ENCODE measurements around the gene HSP90AA1.
A peak's percentile ranks its signal among the peaks of the same experiment; 100 is the strongest.
"Not testable (repeated sequence)": the region's sequence is repeated elsewhere in the genome, so short reads cannot be mapped to it uniquely, and the experiment has no call there.

HSP90AA1 gene

DNA sequence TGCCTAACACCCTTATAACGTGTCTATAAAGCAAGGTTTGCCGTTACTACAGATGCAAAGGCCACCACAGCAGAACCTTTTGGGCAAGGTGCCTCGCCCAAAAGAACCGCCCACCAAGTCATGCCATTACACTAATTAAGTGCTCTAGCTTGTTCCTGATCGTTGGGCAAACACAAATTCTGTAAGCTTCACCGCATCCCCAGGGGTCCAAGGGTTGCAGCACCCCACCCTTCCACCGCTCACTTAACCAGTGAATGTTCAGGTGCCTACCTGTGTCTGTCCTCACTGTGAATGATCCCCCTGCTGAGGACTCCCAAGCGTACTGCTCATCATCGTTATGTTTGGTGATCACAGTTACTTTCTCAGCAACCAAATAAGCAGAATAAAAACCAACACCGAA, 1.4 kb downstream of the HSP90AA1 start:
- H3K27me3 ChIP-seq, result no peaks in the 10 kb centered on the region
- H3K9ac ChIP-seq, result peak overlapping the region; percentile 99
- peaks cover 57% of the 10 kb centered on the region for H3K36me3 ChIP-seq
- H3K4me3 ChIP-seq, result peak overlapping the region; percentile 91
- H3K9me3 ChIP-seq, result no peaks in the 10 kb centered on the region
- peaks cover 62% of the 10 kb centered on the region for H4K20me1 ChIP-seq
- peaks cover 74% of the 10 kb centered on the region for H3K4me1 ChIP-seq
- peak overlapping the region; percentile 89 for H3K4me2 ChIP-seq
- peak overlapping the region; percentile 99 for H3K27ac ChIP-seq
- no peak for TF ChIP-seq Cebpa-rat (IDR thresholded peaks at IDR 0.05)

DNA sequence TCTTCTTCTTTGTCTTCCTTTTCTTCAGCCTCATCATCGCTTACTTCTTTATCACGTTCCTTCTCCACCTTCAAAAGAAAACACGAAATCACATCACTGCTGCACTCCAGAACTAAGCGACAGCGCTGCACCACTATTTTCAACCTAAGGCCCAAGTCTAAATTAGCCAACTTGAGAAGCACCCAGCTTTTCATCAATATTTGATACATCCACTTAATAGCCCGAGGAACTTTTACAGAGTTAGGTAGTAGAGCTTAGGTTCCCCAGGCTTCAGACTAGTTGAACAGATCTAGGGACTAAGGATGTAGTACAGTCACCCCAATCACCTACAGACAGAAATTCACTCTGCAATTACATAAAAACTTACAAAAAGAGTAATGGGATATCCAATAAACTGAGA, 1.9 kb downstream of the HSP90AA1 start:
- Histone ChIP-seq H3K27me3 (no peaks in the 10 kb centered on the region), H3K27ac (no peak overlapping the region), H3K9ac (peak overlapping the region; percentile 99), H3K4me1 (peaks cover 68% of the 10 kb centered on the region), H3K9me3 (no peaks in the 10 kb centered on the region), H4K20me1 (peaks cover 68% of the 10 kb centered on the region), H3K4me3 (peak overlapping the region; percentile 91), H3K36me3 (peaks cover 62% of the 10 kb centered on the region), H3K4me2 (peak overlapping the region; percentile 89)
- no peak for TF ChIP-seq Cebpa-rat (IDR thresholded peaks at IDR 0.05)

DNA sequence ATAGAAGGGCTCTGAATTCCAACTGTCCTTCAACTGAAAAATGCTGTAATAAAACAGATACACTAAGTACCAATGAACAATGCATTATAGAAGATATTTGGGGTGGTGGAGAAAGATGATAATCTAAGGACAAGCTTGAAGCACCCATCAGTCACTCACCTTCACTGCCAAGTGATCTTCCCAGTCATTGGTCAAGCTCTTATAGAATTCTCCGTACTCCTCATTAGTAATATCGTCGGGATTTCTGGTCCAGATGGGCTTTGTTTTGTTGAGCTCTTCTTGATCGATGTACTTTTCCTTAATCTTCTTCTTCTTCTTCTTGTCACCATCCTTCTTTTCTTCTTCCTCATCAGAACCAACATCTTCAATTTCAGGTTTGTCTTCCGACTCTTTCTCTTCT, 2.3 kb downstream of the HSP90AA1 start:
- not testable (repeated sequence) for H3K27me3 ChIP-seq, H3K9me3 ChIP-seq, H3K27ac ChIP-seq
- H3K4me2 ChIP-seq, result peak overlapping the region; percentile 89
- peak overlapping the region; percentile 99 for H3K9ac ChIP-seq
- H4K20me1 ChIP-seq, result peaks cover 72% of the 10 kb centered on the region
- peaks cover 64% of the 10 kb centered on the region for H3K4me1 ChIP-seq
- peaks cover 66% of the 10 kb centered on the region for H3K36me3 ChIP-seq
- peak overlapping the region; percentile 91 for H3K4me3 ChIP-seq

DNA sequence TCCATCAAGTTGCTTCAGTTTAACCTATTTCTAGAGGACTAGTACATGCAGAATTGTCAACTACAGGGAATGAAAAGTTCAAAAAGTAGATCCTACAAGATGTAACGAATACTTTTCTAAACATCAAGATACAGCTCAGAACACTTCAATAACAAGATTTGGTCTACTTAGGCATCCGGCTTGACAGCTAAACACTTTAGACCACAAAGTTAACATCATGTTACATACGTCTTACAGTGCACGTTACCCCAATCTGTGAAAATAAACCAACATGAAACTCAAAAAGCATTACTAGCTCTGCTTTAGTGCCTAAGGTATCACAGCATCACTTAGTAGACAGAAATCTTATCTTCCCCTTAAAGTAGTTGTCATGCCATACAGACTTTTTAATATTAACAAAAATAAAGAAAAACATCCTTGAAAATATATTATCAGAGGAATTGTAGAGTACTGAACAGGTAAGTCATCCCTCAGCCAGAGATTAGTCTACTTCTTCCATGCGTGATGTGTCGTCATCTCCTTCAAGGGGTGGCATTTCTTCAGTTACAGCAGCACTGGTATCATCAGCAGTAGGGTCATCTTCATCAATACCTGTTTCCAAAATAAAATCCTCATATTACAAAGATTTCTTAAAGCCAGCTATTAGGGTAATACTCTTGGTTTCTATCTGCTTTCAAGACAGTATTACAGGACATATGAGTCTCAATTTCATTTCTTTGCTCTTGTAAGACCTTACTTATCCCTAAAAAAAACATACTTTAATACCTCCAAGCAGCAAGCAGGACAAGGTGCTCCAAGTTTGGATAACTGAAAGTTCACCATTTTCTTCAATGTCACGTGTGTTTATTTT, 5.4 kb downstream of the HSP90AA1 start:
- no peak for TF ChIP-seq Cebpa-rat (IDR thresholded peaks at IDR 0.05)
- H3K4me1 ChIP-seq, result peaks cover 45% of the 10 kb centered on the region
- no peak overlapping the region for H3K27ac ChIP-seq
- no peak overlapping the region for H3K9ac ChIP-seq
- H4K20me1 ChIP-seq, result peaks cover 85% of the 10 kb centered on the region
- H3K27me3 ChIP-seq, result no peaks in the 10 kb centered on the region
- H3K4me3 ChIP-seq, result no peak overlapping the region
- no peaks in the 10 kb centered on the region for H3K9me3 ChIP-seq
- H3K4me2 ChIP-seq, result peak overlapping the region; percentile 89; the same call in 1 of the 2 replicates
- peaks cover 94% of the 10 kb centered on the region for H3K36me3 ChIP-seq

DNA sequence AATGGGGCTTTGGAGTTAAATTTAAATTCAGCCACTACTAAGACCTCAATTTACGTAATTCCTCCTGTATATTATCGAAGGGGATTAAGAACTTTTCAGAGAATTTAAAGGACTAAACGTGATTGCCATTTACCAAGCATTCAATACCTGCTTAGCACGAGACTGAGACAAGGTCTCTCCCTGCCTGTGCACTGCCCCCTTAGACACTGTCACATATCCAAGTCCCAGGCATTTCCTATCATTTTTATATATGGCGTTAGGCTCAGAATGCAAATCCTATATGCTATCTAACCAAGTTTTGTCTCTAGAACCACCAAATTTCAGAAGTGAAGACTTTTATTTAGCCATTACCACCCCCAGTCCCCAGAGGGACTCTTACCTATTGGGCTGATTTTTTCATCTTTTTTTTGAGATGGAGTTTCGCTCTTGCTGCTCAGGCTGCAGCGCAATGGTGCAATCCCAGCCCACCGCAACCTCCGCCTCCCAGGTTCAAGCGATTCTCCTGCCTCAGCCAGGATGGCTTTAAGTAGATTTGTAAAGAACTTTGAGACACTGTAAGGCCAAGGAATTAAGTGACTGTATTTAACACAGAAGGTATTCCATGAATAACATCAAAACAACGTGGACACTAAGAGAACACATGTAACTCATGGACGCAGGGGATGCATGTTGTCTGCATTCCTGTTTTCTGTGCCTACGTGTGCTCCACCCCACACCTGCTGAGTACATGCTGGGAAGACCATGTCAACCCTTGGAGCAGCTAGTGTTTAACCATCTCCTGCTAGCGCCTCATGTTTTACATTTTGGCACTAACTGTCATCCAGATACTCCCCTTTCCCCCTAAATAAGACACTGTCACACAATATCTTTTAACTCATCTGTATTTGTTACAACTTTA, 6.4 kb downstream of the HSP90AA1 start:
- Histone ChIP-seq H3K27me3 (no peaks in the 10 kb centered on the region), H3K9ac (no peak overlapping the region), H3K4me1 (peaks cover 42% of the 10 kb centered on the region), H3K36me3 (peaks cover 93% of the 10 kb centered on the region), H3K4me3 (no peak overlapping the region), H3K27ac (no peak overlapping the region), H3K9me3 (no peaks in the 10 kb centered on the region), H4K20me1 (peaks cover 74% of the 10 kb centered on the region), H3K4me2 (no peak overlapping the region)
- TF ChIP-seq Cebpa-rat (IDR thresholded peaks at IDR 0.05), result no peak

DNA sequence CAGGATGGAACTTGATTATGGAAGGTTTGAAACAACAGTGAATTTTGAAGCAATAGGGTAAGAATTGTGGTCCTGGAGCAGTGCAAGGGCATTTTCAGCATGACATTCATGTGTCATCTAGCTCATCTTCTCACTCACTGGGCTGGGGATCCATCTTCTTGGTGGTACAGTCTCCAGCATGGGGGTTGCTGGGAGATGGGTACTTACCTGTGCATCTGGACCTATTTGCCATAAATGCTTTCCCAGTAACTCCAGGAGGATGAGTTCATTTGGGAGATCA, 7.2 kb downstream of the HSP90AA1 start:
- peaks cover 66% of the 10 kb centered on the region for H4K20me1 ChIP-seq
- peaks cover 91% of the 10 kb centered on the region for H3K36me3 ChIP-seq

DNA sequence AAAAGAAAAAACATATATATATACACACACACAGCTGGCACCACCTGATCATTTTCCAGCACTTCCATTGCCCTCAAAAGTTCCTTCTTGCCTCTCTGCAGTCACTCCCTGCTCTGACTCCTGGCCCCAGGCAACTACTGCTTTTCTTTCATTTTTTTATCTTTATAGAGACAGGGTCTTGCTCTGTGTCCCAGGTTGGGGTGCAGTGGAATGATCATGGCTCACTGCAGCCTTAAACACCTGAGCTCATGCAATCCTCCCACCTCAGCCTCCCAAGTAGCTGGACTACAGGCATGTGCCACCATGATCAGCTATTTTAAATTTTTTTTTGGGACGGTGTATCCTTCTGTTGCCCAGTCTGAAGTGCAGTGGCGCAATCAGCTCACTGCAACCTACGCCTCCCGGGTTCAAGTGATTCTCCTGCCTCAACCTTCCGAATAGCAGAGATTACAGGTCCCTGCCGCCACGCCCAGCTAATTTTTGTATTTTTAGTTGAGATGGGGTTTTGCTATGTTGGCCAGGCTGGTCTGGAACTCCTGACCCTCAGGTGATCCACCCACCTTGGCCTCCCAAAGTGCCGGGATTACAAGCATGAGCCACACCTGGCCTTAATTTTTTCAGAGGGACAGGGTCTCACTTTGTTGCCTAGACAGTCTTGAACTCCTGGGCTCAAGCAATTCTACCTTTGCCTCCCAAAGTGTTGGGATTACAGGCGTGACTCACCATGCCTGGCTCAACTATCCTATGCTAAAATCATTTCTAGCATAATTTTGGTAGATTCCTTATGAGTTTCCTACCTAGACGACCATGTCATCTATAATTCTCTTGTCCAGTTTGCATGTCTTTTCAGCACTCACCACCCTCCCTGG, 7.8 kb downstream of the HSP90AA1 start:
- H3K4me1 ChIP-seq, result peaks cover 28% of the 10 kb centered on the region
- no peaks in the 10 kb centered on the region for H3K9me3 ChIP-seq
- no peak overlapping the region for H3K9ac ChIP-seq
- peaks cover 91% of the 10 kb centered on the region for H3K36me3 ChIP-seq
- no peak overlapping the region for H3K4me3 ChIP-seq
- TF ChIP-seq Cebpa-rat (IDR thresholded peaks at IDR 0.05), result no peak
- H4K20me1 ChIP-seq, result peaks cover 61% of the 10 kb centered on the region
- H3K27me3 ChIP-seq, result no peaks in the 10 kb centered on the region
- H3K4me2 ChIP-seq, result no peak overlapping the region
- no peak overlapping the region for H3K27ac ChIP-seq

More for the DNA sequence above, 7.2 kb downstream of the HSP90AA1 start:
- Histone ChIP-seq H3K9me3 (no peaks in the 10 kb centered on the region), H3K27ac (no peak overlapping the region), H3K27me3 (no peaks in the 10 kb centered on the region), H3K4me3 (no peak overlapping the region), H3K4me1 (peaks cover 34% of the 10 kb centered on the region), H3K4me2 (no peak overlapping the region), H3K9ac (no peak overlapping the region)
- no peak for TF ChIP-seq Cebpa-rat (IDR thresholded peaks at IDR 0.05)

DNA sequence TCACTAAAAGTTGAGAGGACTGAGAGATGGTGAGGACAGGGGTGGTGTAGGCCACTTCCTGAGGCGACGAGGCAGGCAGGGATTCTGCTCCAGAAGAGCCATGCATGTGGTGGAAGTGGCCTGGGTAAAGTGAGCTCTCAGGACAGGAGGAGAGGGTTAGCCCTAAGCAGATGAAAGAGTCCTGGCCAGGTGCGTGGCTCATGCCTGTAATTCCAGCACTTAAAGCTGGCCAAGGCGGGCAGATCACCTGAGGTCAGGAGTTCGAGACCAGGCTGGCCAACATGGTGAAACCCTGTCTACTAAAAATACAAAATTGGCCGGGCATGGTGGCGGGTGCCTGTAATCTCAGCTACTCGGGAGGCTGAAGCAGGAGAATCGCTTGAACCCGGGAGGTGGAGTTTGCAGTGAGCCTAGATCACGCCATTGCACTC, 8.5 kb downstream of the HSP90AA1 start:
- H3K4me3 ChIP-seq, H3K4me2 ChIP-seq, H3K27me3 ChIP-seq, H3K27ac ChIP-seq, H3K9me3 ChIP-seq, H3K9ac ChIP-seq: not testable (repeated sequence)
- Histone ChIP-seq H3K4me1 (peaks cover 21% of the 10 kb centered on the region), H4K20me1 (peaks cover 54% of the 10 kb centered on the region), H3K36me3 (peaks cover 86% of the 10 kb centered on the region)

DNA sequence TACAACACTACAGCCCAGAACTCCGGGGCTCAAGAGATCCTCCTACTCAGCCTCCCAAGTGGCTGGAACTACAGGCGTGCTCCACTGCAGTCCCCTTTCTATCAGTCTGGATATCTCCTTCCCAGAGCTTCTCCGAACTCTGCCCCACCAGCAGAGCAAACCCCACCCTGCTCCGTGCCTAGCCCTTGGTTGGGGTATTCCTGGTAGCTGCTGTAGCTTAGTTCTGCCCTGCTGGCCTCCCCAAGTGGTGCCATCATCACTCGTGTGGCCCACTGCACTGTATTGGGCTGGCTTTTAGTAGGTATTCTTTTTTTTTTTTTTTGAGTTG, 9.5 kb downstream of the HSP90AA1 start:
- no peak overlapping the region for H3K4me2 ChIP-seq
- no peak overlapping the region for H3K4me3 ChIP-seq
- H4K20me1 ChIP-seq, result peaks cover 43% of the 10 kb centered on the region
- peaks cover 11% of the 10 kb centered on the region for H3K4me1 ChIP-seq
- H3K9me3 ChIP-seq, result no peaks in the 10 kb centered on the region
- H3K27ac ChIP-seq, result no peak overlapping the region
- H3K27me3 ChIP-seq, result no peaks in the 10 kb centered on the region
- no peak for TF ChIP-seq Cebpa-rat (IDR thresholded peaks at IDR 0.05)
- H3K36me3 ChIP-seq, result peaks cover 76% of the 10 kb centered on the region
- no peak overlapping the region for H3K9ac ChIP-seq

All from BLaER1 (cell line).